ENCODE data around the gene TIGD7.
A peak's percentile ranks its signal among the peaks of the same experiment; 100 is the strongest.

TIGD7 gene, protein sequence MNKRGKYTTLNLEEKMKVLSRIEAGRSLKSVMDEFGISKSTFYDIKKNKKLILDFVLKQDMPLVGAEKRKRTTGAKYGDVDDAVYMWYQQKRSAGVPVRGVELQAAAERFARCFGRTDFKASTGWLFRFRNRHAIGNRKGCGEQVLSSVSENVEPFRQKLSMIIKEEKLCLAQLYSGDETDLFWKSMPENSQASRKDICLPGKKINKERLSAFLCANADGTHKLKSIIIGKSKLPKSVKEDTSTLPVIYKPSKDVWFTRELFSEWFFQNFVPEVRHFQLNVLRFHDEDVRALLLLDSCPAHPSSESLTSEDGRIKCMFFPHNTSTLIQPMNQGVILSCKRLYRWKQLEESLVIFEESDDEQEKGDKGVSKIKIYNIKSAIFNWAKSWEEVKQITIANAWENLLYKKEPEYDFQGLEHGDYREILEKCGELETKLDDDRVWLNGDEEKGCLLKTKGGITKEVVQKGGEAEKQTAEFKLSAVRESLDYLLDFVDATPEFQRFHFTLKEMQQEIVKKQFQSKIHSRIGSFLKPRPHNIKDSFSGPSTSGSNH

GRCh38 chr16:3305109-3306068 lies at the start of gene TIGD7, which contains the start of gene ZNF75A:
TIGD7 (minus strand) TSS chr16:3305430; CDS start chr16:3300614, 4,816 bp downstream.
ZNF75A (plus strand) TSS chr16:3305497; CDS start chr16:3308429, 2,932 bp downstream.
- peak; percentile 89 for DNase-seq (ENCODE audit: low spot score)

GRCh38 chr16:3349175-3349574 lies 43.9 kb upstream of the TIGD7 start:
- DNase-seq (ENCODE audit: low spot score), result no peak

- no peak for DNase-seq (ENCODE audit: low spot score)
Measured at GRCh38 chr16:3348547-3349167, 43.4 kb upstream of the TIGD7 start.

DNA sequence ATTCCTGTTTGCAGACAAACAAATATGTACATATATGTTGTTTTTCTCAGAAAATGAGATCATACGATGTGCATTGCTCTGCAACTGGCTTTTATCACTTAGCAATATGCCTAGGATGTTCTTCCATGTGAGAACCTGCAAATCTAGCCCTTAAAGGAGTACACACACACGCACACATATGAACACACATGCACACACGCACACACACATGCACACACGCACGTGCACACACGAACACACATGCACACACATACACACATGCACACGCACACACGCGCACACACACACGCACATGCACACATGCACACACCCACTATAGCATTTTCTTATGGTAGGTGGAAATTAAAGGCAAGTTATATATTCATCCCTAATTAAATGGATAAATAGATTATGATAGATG lies 42.4 kb upstream of the TIGD7 start:
- DNase-seq (ENCODE audit: low spot score), result no peak

DNA sequence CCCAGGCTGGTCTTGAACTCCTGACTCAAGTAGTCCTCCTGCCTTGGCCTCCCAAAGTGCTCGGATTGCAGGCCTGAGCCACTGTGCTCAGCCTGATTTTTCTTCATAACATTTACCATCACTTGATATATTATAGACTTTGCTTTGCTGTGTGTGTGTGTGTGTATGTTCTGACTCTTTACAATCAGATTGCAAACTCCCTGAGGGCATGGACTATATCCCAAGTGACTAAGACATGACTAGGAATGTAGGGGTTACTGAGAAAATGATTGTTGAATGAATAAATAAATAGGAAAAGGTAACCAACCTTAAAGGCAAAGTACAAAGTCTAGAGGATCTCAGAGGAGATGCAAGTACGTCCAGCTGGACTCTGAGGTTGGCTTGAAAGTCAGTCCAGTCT lies 40.8 kb upstream of the TIGD7 start:
- DNase-seq (ENCODE audit: low spot score), result no peak

DNA sequence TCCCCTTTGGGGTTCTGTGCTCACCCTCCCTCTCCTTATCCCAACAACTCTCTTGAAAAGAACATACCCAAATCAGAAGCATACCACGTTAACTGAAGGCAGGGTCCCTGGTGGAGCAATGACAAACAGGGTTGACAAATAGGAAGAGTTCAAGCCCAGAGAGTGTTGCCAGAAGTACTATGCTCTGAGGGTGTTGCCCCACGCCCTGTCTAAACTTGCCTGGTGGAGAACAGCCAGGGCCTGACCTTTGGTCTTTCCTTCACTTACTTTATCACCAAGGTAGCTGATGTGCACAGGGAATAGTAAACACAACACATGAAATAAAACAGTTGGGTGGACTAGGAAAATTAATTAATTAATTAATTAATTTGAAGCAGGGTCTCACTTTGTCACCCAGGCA lies 23.4 kb upstream of the TIGD7 start:
- DNase-seq (ENCODE audit: low spot score), result peak; percentile 15

DNA sequence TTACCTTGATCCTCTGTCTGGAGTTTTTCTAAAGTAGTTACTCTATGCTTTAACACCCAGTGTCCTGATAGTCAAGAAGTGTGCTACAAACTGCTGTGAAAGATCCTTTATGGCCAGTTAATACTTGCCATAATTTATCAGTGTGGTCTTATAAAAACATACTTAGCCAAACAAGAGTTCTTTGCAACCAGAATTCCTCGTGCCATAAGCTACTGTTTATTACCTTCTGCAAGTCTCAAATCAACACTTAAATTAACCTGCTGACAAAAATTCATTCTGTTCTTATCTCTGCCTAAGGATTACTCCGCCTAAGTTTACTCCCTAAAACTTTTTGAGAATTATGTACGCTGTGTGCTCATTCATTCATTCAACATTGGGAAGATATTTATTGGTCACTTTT lies 22.9 kb upstream of the TIGD7 start:
- no peak for DNase-seq (ENCODE audit: low spot score)

GRCh38 chr16:3327514-3327913 lies 22.3 kb upstream of the TIGD7 start:
- DNase-seq (ENCODE audit: low spot score), result no peak

GRCh38 chr16:3321816-3322215 lies 16.6 kb upstream of the TIGD7 start:
- DNase-seq (ENCODE audit: low spot score), result no peak

DNA sequence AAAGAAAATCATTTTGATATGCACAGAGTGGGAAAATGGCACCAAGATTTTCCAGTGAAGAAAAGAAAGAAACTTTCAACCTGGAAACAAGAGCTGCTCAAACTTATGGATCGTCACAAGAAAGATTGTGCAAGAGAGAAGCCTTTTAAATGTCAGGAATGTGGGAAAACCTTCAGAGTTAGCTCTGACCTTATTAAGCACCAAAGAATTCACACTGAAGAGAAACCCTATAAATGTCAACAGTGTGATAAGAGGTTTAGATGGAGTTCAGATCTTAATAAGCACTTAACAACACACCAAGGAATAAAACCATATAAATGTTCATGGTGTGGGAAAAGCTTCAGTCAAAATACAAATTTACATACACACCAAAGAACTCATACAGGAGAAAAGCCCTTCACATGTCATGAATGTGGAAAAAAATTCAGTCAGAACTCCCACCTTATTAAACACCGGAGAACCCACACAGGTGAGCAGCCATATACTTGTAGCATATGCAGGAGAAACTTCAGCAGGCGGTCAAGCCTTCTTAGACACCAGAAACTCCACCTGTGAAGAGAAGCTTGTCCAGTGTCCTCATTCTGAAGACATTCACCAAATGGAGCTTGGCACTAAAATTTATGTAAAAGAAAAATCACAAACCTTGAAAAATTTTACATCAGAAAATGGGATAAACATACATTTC lies 12.2 kb upstream of the TIGD7 start:
- DNase-seq (ENCODE audit: low spot score), result no peak

DNA sequence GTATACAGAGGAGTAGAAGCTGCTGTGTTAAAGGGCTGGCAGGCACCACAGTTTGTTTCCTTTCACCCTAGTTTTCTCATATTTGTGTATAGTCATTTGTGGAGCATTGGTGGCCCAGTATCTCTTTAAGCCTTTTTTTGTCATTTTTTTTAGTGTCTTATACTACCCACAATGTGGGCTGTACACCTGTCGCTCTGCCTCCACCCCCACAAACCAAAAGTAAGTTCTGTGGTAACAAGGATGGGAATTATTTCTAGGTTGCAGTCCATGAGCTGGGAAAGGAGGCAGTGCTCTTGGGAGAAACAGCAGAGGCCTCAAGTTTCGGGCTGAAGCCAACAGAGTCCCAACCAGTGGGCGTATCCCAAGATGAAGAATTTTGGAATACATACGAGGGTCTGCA lies 6.3 kb upstream of the TIGD7 start:
- no peak for DNase-seq (ENCODE audit: low spot score)

GRCh38 chr16:3306078-3306477 lies 848 bp upstream of the TIGD7 start:
- DNase-seq (ENCODE audit: low spot score), result no peak

GRCh38 chr16:3304370-3304769 lies 860 bp downstream of the TIGD7 start:
- no peak for DNase-seq (ENCODE audit: low spot score)

DNA sequence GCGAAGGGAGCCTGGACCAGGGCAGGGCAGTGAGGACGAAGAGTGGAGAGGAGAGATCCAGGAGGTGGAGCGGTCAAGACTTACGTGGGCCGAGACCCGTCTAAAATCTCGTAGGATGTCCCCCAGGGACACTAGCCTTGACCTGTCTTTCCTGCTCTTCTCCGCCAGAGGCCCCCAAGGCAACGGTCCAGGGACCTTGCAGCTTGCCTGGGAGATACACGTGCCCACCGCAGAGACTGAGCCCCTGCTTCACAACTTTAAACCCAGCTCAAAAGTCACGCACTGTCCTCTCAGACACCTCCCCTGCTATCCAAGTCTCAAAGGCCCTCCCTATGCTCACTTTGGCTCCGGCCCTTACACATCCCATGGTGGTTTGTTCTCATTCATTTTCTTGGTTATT lies 9.4 kb downstream of the TIGD7 start:
- DNase-seq (ENCODE audit: low spot score), result no peak

- DNase-seq (ENCODE audit: low spot score), result no peak
Measured at GRCh38 chr16:3295209-3295608, 10.0 kb downstream of the TIGD7 start.

GRCh38 chr16:3292604-3293003 lies 12.6 kb downstream of the TIGD7 start:
- no peak for DNase-seq (ENCODE audit: low spot score)

DNA sequence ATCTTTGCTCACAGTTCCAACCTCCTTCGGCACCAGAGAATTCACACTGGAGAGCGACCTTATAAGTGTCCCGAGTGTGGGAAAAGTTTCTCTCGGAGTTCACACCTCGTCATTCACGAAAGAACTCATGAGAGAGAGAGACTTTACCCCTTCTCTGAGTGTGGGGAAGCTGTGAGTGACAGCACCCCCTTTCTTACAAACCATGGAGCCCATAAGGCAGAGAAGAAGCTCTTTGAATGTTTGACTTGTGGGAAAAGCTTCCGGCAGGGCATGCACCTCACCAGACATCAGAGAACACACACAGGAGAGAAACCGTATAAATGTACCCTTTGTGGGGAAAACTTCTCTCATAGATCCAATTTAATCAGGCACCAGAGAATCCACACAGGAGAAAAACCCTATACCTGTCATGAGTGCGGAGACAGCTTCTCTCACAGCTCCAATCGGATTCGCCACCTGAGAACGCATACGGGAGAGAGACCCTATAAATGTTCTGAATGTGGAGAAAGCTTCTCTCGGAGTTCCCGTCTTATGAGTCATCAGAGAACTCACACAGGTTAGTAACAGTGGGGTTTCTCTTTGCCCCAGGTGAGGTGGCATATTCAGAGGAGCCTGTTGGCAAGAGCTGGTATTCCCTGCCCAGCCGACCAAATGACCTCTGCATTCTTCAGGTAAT lies 15.1 kb downstream of the TIGD7 start:
- no peak for DNase-seq (ENCODE audit: low spot score)

DNA sequence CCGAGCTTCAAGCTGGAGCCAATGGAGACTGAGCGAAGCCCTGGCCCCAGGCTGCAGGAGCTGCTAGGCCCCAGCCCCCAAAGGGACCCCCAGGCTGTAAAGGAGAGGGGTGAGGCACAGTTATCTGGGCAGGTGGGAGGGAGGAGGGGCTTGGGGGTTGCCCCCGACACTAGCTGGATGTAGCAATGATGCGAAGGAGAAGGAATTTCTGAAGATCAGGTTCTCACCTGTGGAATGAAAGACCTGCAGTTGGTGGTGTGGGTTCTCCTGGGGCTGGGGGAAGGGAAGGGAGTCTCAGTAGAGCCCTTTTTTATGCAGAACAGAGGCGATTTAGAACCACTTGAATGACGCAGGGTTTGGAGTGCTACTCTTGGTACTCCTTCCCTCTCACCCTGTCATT lies 20.1 kb downstream of the TIGD7 start:
- DNase-seq (ENCODE audit: low spot score), result no peak

DNA sequence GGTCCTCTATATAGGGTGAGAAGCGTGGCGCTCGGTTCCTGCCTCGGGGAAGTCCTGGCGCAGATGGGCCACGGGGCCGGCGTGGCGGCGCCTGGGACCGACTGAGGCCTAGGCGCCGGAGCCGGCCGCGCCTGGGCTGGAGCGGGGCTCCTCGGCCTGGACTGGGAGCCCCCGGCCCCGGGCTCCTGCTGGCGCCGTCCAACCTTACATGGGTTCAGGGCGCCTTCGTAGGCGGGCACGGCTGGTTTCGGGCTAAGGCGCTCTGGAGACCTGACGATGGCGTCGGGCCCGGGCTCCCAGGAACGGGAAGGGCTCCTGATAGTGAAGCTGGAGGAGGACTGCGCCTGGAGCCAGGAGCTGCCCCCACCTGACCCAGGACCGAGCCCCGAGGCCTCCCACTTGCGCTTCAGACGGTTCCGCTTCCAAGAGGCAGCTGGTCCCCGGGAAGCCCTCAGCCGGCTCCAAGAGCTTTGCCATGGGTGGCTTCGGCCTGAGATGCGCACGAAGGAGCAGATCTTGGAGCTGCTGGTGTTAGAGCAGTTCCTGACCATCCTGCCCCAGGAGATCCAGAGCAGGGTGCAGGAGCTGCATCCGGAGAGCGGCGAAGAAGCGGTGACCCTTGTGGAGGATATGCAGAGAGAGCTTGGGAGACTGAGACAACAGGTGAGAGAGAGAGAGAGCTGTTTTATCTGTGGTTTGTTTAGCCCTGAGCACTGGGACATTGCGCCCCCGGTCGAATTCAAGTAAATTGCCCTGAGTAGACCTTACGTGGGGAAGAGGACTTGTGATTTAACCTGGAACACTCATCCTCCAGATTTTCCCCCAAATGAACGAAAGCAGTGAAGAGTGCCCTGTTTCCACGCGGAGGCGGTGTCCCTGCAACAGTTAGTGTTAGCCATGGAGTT lies 21.4 kb downstream of the TIGD7 start:
- DNase-seq (ENCODE audit: low spot score), result no peak
